Suprapubic skin (tissue), 4 donors: ENCODE measurements around the gene SRM. TPM values are rescaled to one million over a fixed set of nuclear protein-coding genes. Genes with fewer than 3 reads are reported as not detected.
"Not testable (repeated sequence)": the region's sequence is repeated elsewhere in the genome, so short reads cannot be mapped to it uniquely, and the experiment has no call there.

Experiments used
- DNase-seq, 2 donors: peaks; one replicate each; pipeline ENCODE4 v3.0.0-alpha.2; 2019; ENCODE audit warnings: low spot score in 2 of 2
- H3K27ac ChIP-seq: fragments of 200-600 bp; sonication (generic); one replicate; pipeline ENCODE4 v1.5.1; 2019
- H3K27me3 ChIP-seq: fragments of 200-600 bp; sonication (generic); one replicate; pipeline ENCODE4 v1.5.1; 2019
- H3K36me3 ChIP-seq: fragments of 200-600 bp; sonication (generic); one replicate; pipeline ENCODE4 v1.5.1; 2019
- H3K4me1 ChIP-seq: fragments of 200-600 bp; sonication (generic); one replicate; pipeline ENCODE4 v1.5.1; 2019
- H3K4me3 ChIP-seq: fragments of 200-600 bp; sonication (generic); one replicate; pipeline ENCODE4 v1.5.1; 2019; ENCODE audit warnings: mild to moderate bottlenecking
- H3K9me3 ChIP-seq: fragments of 200-600 bp; sonication (generic); one replicate; pipeline ENCODE4 v1.5.1; 2019
- EP300 ChIP-seq: sonication (generic); formaldehyde crosslinking; IDR thresholded peaks from one replicate; pipeline ENCODE4 v1.6.1; 2017; ENCODE audit warnings: antibody characterized with exemption
- POLR2A ChIP-seq, 2 donors: fragments of 450-650 bp; IDR thresholded peaks; one replicate each; pipeline ENCODE4 v1.6.1; 2017; ENCODE audit warnings: antibody characterized with exemption in 2 of 2, mild to moderate bottlenecking in 2 of 2, moderate library complexity in 2 of 2
- POLR2AphosphoS5 ChIP-seq, 3 donors: sonication (generic); formaldehyde crosslinking; IDR thresholded peaks; one replicate each; pipeline ENCODE4 v1.6.1; 2017; ENCODE audit warnings: antibody characterized with exemption in 3 of 3
- WGBS: methylation state at CpG from one replicate; pipeline ENCODE4 v1.1.5; 2018; 5-methylcytosine and 5-hydroxymethylcytosine counted together
- total RNA-seq, 4 donors: library from RNA; depleted of rRNA; stranded (reverse); fragments of >200 nt; gene quantifications; one replicate each; pipeline ENCODE4 v1.1.0, GENCODE V29; 2016
- TF ChIP-seq, protein P1 (sequence below), 2 donors: fragments of 200-600 bp in 1 of 2; fragments of 450-650 bp in 1 of 2; sonication (generic) in 1 of 2; IDR thresholded peaks; one replicate each; pipeline ENCODE4 v1.5.1; 2016 to 2019; ENCODE audit warnings: antibody characterized with exemption in 2 of 2, mild to moderate bottlenecking in 1 of 2, moderate library complexity in 1 of 2

SRM gene
- total RNA-seq, 4 donors from 2014 or later: 23.3 to 51.2 (median 46.6) TPM

DNA sequence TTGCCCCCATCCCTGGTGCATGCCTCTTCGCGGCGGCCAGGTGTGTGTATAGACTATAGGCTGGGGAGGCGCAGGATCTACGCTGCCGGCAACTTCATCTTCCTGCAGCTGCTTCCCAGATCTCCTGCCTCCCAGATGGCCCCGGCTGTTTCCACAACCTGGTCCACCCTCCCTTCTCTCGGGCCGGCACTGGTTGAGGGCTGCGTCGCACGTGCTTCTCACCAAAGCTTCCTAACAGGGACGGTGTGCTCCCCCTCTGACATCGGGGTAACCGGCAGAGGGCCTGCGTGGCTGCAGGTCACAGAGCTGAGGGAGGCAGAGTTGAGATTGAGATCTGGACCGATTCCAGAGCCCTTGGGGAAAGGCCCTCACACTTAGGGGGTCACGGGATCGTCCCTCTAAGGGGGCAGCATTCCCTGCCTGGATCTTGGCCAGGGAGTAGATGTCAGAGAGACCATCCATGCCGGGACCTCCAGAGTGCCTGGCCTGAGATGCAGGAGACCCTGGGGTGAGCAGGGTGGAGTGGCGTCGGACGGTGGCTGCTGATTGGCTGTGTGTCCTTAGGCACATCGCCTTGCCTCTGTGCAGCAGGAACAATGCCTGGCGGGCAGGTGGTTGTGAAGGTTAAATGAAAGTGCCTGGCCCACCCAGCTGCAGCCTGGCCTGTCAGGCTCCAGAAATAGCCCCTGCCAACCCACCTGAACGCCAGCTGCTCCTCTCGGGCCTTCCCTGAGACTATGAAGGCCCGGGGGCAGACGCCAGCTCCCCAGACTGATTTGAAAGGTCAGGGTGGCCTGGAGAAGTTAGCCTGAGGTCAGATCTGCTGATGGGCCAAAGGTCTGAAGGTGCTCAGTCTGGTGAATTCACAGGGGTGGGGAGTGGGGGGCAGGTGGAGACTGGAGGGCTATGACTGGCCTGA lies 6.7 kb downstream of the SRM start:
- no peaks in the 10 kb centered on the region for H3K27me3 ChIP-seq
- no peak overlapping the region for H3K4me3 ChIP-seq
- H3K9me3 ChIP-seq: no peaks in the 10 kb centered on the region
- no peak for TF ChIP-seq POLR2AphosphoS5 (IDR thresholded peaks at IDR 0.05)
- TF ChIP-seq, protein P1, sequence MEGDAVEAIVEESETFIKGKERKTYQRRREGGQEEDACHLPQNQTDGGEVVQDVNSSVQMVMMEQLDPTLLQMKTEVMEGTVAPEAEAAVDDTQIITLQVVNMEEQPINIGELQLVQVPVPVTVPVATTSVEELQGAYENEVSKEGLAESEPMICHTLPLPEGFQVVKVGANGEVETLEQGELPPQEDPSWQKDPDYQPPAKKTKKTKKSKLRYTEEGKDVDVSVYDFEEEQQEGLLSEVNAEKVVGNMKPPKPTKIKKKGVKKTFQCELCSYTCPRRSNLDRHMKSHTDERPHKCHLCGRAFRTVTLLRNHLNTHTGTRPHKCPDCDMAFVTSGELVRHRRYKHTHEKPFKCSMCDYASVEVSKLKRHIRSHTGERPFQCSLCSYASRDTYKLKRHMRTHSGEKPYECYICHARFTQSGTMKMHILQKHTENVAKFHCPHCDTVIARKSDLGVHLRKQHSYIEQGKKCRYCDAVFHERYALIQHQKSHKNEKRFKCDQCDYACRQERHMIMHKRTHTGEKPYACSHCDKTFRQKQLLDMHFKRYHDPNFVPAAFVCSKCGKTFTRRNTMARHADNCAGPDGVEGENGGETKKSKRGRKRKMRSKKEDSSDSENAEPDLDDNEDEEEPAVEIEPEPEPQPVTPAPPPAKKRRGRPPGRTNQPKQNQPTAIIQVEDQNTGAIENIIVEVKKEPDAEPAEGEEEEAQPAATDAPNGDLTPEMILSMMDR (IDR thresholded peaks at IDR 0.05): no peak
- TF ChIP-seq EP300: no peak
- TF ChIP-seq POLR2A (IDR thresholded peaks at IDR 0.05): no peak
- peaks cover 6% of the 10 kb centered on the region for H3K4me1 ChIP-seq
- 48% methylated on average over 11 of the region's 29 CpGs for WGBS
- peaks cover 30% of the 10 kb centered on the region for H3K36me3 ChIP-seq
- no peak overlapping the region for H3K27ac ChIP-seq
- no peak for DNase-seq

GRCh38 chr1:11051781-11052511 lies 7.9 kb downstream of the SRM start:
- WGBS: 49% methylated on average over 18 of the region's 19 CpGs
- Histone ChIP-seq H3K27me3 (no peaks in the 10 kb centered on the region), H3K9me3 (no peaks in the 10 kb centered on the region), H3K4me1 (peaks cover 6% of the 10 kb centered on the region), H3K36me3 (peaks cover 28% of the 10 kb centered on the region), H3K4me3 (no peak overlapping the region), H3K27ac (no peak overlapping the region)
- TF ChIP-seq POLR2A (IDR thresholded peaks at IDR 0.05) (no peak), POLR2AphosphoS5 (IDR thresholded peaks at IDR 0.05) (no peak), EP300 (no peak)
- TF ChIP-seq, protein P1 (IDR thresholded peaks at IDR 0.05): no peak
- no peak for DNase-seq

- not testable (repeated sequence) for H3K4me1 ChIP-seq, H3K9me3 ChIP-seq, H3K4me3 ChIP-seq, H3K27ac ChIP-seq, DNase-seq, H3K27me3 ChIP-seq
- WGBS: 77% methylated on average over 10 of the region's 10 CpGs
- peaks cover 22% of the 10 kb centered on the region for H3K36me3 ChIP-seq
Measured at GRCh38 chr1:11051121-11051520, 8.7 kb downstream of the SRM start.

- no peaks in the 10 kb centered on the region for H3K4me1 ChIP-seq
- no peaks in the 10 kb centered on the region for H3K27me3 ChIP-seq
- no peak within 1 kb of the TSS for H3K27ac ChIP-seq
- no peak for DNase-seq
- no peaks in the 10 kb centered on the region for H3K36me3 ChIP-seq
- no peak for TF ChIP-seq POLR2AphosphoS5 (IDR thresholded peaks at IDR 0.05)
- TF ChIP-seq POLR2A (IDR thresholded peaks at IDR 0.05): no peak
- TF ChIP-seq, protein P1 (IDR thresholded peaks at IDR 0.05): no peak
- no peak for TF ChIP-seq EP300
- H3K9me3 ChIP-seq: no peaks in the 10 kb centered on the region
- 95% methylated on average over 18 of the region's 28 CpGs for WGBS
- no peak within 1 kb of the TSS for H3K4me3 ChIP-seq
Measured at GRCh38 chr1:11046625-11047365, 13.0 kb downstream of the SRM start, which contains the start of gene MASP2. Gene MASP2, minus strand, starts transcription at chr1:11047239. Its CDS starts 32 bp downstream, at chr1:11047207.

DNA sequence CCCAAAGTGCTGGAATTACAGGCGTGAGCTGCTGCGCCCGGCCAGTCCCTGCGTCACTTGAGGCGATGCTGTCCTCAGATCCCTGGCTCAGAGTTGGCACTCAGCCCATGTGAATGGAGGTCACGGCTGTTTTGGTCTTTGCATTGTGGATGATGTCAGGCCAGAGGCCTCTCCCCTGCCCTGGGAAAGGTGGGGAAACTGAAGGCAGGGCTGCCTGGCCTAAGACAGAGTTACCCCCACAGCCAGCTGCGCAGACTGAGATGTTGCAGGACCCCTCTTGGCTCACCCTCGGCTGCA lies 13.6 kb downstream of the SRM start:
- no peaks in the 10 kb centered on the region for H3K9me3 ChIP-seq
- no peak overlapping the region for H3K4me3 ChIP-seq
- no peak for TF ChIP-seq POLR2A (IDR thresholded peaks at IDR 0.05)
- H3K36me3 ChIP-seq: no peaks in the 10 kb centered on the region
- no peak overlapping the region for H3K27ac ChIP-seq
- no peak for DNase-seq
- 97% methylated on average over 6 of the region's 8 CpGs for WGBS
- no peaks in the 10 kb centered on the region for H3K4me1 ChIP-seq
- H3K27me3 ChIP-seq: no peaks in the 10 kb centered on the region
